Stimulated activated CD4-positive, alpha-beta T cell treated with anti-CD3 and anti-CD28 coated beads, TNF-alpha, amount 100 ng/mL, for 24 hours (primary cell): ENCODE measurements around the gene APP.

Experiments
- DNase-seq, 3 experiments: peaks; one replicate each; pipeline ENCODE4 v3.0.0-alpha.2; 2020; ENCODE audit warnings: low read depth in 3 of 3

The APP gene

DNA sequence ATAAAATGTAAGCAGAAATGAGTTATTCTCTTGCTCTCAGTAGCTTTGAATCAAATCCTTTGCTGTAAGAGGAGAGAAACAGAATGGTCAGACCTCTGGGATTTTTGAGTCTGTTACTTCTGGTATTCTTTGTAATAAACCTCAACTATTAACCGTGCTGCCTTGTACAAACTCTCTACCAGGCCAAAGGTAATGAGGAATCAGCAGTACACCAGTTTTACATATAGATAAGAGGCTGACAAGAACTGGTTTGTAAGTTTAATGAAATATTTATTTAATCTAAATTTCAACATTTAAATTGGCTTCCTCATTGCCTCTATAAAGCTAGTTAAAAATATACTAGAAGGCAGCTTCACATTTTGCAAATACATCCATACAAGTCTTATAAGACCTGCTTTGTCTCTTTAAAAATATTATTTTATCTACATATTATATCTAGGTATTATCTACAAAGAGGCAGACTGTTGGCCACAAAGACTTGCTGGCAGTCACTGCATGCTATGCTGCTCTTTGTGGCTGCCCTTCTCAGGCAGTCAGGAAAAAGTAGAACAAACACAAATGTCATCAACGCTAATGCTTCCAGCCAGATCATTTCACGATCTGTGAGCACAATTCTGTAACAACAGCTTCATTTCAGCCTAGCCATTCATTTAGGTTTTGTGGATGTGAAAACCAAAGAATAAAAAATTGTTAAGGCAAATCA lies 262.8 kb downstream of the APP start:
- DNase-seq: no peak

DNA sequence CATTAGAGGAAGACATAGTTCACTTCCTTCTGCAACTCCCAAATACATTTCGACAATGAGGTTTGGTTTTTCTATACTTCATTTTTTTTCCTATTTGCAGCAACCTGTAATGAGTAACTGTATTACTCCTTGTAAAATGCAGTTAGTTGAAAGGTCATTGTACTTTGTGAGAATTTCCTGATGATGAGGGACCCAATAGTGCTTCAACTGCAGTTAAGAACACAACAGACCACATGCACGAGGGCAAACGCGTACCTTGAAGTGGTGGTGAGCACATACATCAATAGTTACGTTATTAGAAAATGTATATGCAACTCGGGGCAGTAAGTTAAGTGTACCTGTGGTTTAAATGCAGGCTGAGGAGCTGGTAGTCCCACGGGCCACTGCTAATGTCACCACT lies 264.0 kb downstream of the APP start:
- no peak for DNase-seq

DNA sequence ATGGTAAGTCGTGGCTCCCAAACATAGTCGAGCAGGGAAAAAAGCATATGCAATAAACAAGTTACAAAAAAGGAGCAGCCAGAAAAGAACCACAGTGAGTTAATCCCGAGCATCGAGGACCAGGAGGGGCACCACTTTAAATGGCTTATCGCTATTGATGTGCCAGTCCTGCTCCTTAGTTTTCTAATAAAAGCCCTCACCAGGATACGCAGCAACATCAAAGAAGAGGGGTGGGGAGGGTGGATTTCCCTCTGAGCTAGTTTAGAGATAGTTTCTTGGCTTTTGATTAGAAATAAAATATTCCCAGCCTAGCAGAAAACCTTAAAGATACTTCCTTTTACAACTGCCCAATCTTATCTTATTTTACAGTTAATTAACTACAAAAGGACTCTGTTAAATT lies 265.4 kb downstream of the APP start:
- DNase-seq: no peak

DNA sequence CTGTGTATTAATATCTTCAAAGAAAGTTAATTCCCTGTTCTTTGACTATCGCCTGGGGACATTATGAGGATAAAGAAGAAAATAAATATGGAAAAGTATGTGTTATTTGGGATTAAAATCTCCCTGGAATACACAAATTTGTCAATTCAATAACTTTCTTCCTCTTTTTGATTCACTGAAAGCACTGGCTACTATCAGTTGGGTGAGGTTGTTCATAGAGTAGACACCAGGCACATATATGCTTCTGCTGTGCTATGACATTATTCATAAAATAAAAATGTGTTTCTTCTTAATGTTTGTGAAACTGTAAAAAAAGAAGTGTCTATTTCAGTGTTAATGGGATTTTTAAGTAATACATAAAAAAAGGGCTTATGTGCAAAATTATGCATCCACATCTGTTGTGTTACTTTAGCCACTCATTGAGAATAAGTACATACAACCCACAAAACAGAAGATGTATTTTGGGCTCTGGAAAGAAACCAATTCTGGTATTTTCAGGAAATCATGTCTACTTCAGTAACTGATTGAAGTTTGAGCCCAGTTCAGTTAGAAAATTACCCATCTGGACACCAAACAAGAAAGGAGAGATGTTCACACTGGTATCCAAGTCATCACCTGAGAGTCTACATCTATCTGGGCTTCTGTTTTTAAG lies 266.4 kb downstream of the APP start:
- DNase-seq: no peak

DNA sequence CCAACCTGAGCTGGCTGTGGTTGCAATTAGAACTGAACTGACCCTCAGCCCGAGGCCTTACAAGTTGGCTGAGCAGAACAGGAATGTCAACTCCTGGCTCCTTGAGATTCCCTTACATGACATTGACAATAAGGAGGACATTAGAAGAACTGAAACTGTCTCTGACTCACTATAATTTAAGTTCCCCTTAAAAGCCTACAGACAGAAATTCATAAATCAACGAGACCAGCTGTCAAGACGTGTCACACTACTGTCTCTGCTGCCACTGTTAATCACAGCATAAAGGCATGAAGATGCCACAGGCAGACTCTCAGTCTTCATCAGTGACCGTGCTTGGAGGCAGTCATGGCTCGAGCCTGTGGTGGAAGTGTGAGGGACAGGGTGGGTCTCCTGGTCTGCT lies 267.0 kb downstream of the APP start:
- no peak for DNase-seq

DNA sequence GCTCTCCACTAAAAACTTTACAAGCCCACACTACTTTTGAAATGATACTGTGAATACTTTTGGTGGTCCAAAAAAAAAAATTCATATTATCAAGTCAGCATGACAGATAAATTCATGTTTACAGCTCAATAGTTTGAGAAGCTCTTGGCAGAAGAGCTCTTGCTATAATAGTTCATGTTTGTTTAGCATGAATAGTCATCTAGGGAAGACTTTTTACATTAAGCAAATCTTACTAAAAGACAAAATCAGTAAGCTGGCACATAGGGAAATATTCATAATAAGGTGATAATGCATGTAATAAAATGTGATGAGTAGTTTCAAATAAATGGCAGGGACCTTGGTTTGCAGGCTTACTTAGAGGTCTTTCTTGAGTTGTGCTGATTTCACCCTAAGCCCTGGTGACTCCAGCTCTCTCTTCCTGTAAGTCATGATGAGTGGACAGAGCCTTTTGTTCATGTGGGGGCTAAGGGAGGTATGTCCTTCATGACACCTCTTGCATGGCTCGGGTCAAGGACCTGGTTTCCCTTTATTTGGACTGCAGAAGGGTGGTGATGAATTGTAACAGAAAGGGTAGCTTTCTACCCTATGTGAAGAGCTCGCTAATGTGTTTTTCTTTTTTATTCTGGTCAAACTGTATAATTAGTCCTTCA lies 269.1 kb downstream of the APP start:
- no peak for DNase-seq

DNA sequence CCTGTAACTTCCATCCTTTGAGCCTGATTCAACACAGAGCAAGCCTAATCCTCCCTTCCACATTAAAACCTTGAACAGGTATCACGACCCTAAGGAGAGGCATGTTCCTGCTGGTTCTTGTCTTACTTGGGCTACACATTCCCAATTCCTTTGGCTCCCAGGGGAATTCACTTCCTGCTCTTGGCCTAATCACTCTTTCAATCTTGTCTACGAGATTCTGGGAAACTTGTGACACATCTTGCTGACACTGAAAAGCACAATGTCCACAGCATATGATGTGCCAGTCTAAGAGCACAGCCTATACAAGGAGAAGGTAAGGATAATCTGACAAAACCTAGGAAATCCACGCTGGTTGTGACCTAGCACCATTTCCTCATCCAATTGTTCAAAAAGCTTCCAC lies 271.9 kb downstream of the APP start:
- no peak for DNase-seq

DNA sequence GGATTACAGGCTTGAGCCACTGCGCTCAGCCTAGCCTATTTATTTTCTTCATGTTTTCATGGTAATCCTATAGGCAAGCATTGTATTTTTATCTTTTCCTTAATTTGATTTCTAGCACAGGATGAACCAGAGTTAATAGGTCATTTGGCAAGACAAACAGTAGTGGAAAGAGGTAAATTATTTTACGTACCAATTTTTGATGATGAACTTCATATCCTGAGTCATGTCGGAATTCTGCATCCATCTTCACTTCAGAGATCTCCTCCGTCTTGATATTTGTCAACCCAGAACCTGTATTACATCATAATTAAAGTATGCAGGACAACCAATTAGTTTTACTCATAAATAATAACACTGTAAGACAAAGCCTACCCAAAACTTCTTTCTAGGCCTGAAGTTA lies 273.2 kb downstream of the APP start:
- DNase-seq: no peak

DNA sequence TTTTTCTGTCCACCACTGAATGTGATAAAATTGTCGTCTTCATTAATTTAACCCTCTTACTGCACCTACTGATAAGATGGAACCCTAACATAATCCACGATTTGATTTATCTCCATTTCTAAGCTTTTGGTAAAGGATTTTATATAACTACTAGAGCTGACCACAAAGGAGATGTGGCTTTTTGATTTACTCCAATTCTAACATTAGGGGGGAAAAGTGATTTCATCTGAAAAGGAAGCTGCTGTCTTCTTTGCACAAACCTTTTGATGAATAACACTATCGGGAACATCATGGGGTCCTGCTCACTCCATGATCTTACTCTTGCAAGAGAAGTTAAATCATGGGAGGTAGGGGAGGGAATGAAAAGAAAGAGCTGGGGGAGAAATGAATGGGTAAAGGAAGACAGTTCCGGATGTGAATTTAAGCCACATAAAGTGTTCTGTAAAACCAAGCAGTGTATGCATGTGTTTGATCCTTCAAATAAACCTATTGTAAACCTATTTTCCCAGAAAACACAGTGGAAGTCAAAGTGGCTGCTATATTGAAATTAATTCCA lies 274.0 kb downstream of the APP start:
- no peak for DNase-seq

DNA sequence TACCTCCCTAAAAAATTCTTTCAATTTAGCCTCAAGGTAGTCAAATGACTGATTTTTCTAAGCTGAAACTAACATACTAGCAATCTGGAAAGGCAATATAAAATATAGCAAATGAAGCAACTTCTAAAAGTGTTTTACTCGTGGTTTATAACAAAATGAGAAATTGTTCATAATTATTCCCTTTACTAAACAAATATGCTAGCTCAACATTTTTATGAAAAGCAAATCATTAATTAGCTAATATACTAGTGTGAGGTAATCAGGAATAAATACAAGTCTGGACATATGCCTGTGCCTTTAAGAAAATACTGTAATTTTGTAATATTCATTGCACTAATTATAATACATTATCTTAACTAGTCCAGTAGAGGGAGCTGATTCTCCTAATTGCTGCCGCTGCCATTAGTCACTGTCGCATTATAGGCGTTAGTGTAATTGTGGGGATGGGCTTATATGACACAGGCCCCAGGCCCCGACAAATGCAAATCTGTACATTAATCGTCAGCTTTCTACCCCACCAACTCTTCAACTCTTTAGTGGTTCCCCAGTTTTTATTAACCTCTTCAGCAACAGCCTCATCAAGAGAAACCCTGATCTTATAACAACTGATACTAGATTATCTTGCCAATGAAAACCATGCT lies 274.9 kb downstream of the APP start:
- peak in 1 of 3 experiments; percentile 2 for DNase-seq

DNA sequence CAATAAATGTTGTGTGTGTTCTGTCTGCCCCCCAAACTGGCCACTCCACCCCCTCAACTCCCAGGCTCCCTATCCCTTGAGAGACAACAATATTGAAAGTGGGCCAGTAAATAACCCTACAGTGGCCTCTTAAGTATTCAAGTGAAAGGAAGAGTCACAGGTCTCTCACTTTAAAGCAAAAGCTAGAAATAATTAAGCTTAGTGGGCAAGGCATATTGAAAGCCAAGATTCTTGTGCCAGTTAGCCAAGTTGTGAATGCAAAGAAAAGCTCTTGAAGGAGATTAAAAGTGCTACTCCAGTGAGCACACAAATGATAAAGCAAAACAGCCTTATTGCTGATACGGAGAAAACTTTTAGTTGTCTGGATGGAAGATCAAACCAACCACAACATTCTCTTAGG lies 277.4 kb downstream of the APP start:
- DNase-seq: no peak

DNA sequence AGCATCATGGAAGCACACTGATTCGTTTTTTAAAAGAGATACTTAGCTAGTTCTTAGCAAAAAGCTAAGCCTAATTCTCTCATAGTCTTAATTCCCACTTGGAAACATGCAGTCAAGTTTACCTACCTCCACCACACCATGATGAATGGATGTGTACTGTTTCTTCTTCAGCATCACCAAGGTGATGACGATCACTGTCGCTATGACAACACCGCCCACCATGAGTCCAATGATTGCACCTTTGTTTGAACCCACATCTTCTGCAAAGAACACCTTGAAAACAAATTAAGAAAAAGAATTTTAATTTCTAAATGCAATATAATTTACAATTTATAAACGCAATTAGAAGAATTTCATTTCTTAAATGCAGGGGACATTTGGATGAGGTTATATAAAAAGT lies 279.0 kb downstream of the APP start:
- no peak for DNase-seq

DNA sequence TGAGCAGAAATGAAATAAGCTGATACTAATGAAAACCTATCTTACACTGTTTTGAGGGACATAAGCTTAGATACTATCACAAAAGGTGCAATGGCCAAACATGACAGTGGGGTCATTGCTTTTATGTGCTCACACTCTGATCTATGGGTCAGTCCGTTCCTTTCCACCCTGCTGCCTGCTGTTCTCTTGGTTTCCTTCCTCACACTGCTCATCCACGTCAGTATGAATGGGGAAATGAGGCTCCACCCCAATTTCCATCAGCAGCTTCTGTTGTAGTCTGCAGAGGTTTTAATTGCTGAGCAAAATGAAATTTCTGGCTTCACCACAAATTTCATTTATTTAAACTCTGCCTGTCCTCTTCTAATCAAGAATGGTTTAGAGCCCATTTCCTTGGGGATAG lies 280.6 kb downstream of the APP start:
- DNase-seq: no peak

DNA sequence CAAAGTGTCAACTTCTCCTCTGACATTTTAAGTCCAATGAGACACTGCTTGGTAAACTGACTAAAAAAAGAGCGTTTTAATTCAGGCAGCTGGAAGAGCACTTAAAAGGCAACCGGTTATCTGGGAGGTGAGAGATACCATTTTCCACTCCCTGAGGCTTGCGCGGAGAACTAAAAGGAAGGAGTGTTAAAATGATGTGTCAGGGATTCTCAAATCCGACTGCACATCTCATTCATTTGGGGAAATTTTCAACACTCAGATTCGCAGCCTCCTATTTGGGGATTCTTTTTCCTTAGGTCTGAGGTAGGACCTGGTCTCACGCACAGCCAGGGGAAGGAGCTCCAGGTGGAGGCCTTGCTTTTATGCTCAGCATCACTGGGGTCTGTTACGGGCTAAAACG lies 281.9 kb downstream of the APP start:
- no peak for DNase-seq

DNA sequence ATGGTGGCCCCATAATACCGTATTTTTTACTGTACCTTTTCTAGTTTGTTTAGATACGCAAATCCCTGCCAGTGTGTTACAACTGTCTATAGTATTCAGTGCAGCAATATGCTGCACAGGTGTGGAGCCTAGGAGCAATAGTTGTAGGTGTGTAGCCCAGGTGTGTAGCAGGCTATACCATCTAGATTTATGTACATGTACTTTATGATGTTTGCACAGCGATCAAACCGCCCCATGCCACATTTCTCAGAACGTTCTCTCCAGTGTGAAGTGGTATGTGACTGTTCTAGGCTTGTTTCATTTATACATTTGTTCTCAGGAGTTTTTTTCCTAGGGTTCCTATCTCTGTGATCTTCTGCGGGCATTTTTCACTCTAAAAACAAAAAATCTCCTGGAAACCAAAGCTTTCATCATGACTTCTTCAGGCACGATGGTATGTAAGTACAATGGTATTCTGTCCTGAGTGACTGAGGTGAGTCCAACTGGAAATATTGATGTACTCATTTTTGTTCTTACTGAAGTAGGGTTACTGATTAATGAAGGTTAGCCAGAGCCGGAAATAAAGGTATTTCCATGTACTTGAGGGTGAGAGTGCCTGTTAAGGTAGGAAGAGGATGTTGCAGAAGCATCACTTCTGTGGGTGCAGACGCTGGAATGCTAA lies 282.8 kb downstream of the APP start:
- DNase-seq: no peak

DNA sequence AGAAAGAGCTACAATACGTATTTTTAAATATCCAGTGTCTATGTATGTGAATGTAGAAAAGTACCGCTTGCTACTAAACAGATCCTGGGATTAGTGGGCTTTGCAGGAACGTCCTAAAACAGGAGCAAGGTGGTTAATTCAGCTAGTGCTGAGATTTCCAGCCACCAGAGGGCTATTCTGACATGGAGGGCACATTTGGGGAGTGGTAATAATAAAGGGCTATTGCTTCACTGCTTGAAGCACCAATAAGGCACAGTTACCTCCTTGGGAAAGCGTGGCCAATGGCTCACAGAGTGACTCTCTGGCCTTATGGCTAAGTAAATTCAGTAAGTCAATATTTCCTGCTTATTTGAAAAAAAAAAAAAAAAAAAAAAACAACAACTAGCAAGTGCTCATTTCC lies 283.4 kb downstream of the APP start:
- no peak for DNase-seq

DNA sequence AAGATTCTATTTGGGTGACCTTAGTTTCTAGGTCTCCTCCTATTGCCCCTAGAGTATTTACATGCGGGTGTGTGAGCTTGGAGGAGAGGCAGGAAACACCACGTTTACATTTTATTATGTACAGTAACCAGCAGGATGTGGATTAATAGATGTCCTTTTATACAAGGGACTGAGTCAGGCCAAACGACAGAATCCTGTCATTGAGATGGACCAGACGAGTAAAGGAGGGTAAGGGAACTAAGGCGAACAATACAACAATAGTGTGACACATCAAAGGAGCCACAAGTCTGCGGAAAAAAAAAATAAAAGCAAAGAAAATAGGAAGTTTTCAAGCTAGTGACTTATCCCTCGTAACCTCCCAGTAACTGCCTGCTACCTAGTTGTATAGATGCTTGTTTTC lies 284.7 kb downstream of the APP start:
- DNase-seq: no peak

DNA sequence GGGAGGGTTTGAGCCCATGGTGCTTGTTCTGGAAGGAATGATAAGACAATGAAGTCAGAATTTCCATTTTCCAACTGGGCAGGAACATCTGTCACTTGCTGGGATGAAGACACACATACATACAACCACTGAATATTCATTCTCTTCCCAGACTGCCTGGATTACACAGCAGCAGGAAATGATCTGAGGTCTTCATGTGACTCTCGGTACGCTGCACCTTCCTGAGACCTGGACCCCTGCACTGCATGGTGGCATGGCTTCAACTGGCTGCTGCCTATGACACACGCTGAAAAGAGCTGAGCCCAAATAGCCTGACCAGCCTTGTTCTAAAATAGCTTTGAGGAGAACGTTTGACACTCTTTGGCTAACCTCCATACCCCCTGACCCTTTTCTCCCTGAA lies 285.2 kb downstream of the APP start:
- no peak for DNase-seq

DNA sequence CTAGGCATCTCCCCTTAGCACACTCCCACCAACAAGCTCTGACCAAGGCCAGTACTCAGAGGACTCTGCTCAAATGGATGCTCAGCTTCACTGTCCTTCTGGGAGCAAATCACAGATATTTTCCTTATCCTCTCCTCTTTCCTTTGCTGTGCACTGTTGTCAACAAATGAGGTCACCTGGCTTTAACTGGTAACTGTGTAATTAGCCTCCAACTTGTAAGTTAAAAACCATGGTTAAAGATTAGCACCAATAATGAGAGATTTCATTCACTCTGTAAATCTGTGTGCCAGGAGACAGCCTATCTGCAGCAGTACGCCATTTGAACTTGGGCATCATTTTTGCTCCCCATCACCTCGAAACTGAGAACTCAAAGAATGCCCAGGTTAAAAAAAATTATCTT lies 286.3 kb downstream of the APP start:
- DNase-seq: no peak

DNA sequence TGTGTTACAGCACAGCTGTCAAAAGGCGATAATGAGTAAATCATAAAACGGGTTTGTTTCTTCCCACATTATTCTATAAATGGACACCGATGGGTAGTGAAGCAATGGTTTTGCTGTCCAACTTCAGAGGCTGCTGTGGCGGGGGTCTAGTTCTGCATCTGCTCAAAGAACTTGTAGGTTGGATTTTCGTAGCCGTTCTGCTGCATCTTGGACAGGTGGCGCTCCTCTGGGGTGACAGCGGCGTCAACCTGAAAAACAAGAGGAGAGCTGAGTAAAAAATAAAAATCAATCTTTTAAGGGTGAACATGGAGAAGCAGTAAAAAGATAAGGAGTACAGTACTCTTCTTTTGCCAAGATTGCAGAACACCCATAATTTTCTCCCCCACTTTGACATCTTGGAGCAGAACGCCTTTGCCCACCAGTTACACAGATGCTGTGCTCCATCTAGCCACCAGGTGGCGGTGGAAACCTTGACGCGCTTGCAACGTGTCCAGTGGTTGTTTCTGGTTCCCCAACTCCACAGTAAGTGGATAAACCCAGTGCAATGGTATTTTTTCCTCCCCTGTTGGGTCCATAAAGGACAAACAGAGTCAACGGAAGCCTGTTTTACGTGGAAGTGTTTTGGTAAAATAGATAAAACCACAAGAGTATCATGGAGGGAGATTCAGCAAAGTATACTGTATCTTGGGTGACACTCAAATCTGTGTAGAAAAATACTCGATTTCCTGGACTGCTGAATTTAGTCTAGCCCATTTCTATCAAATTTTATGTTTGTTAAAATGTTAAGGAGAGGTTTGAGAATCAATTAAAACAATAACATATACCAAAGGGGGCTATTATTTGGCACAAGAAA lies 288.8 kb downstream of the APP start:
- DNase-seq: peak; percentile 18 to 49 (median 32)

DNA sequence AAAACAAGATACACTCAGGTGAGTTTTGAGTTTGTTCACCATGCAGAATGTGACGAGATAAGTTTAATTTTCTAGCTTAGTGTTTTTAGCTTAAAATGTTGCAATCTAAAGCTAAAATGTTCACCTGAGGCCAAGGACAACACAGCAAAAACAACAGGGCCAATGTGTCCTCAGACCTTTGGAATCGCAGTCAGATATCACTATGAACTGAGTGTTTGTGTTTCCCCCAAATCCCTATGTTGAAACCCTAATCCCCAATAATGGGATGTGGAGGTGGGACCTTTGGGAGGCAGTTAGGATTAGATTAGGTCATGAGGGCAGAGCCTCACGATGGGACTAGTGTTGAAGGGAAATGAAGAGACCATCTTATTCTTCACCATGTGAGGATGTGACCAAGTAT lies 291.4 kb downstream of the APP start:
- no peak for DNase-seq
